HEK293 (cell line): ENCODE measurements around the gene BRWD1.

Experiments used
- CTCF ChIA-PET: fragments of 350-600 bp; formaldehyde crosslinking; extraction: SDS; loops from one replicate; lab custom pipeline; 2021; ENCODE audit warnings: antibody characterized with exemption; lab: Yijun Ruan, JAX
- POLR2A ChIA-PET: fragments of 300-600 bp; formaldehyde crosslinking; extraction: SDS; loops from one replicate; lab custom pipeline; 2020; ENCODE audit warnings: antibody characterized with exemption, inconsistent platforms; lab: Yijun Ruan, JAX
- H3K27ac ChIP-seq: fragments of 200-500 bp; sonication (Bioruptor generic); 2 replicates; pipeline ENCODE4 v1.5.1; 2014; ENCODE audit warnings: low read depth, low read length, control low read depth, inconsistent platforms; ENCODE audit errors: extremely low read depth
- H3K36me3 ChIP-seq, 2 experiments: fragments of 200-500 bp in 1 of 2; sonication (Bioruptor generic) in 1 of 2; 1 replicate in 1 of 2; 2 replicates in 1 of 2; pipeline ENCODE4 v1.5.1; 2014 to 2017; ENCODE audit warnings: inconsistent platforms in 2 of 2, low read length in 2 of 2; ENCODE audit not compliant: control insufficient read depth in 2 of 2, insufficient read depth in 1 of 2
- H3K4me1 ChIP-seq: fragments of 200-500 bp; sonication (Bioruptor generic); 2 replicates; pipeline ENCODE4 v1.5.1; 2014; ENCODE audit warnings: mild to moderate bottlenecking, low read length, inconsistent platforms; ENCODE audit not compliant: control insufficient read depth, insufficient read depth
- H3K4me3 ChIP-seq: 2 replicates; pipeline ENCODE4 v1.5.1; 2011; ENCODE audit warnings: low read depth, mild to moderate bottlenecking, control low read depth, low read length, moderate library complexity
- H3K9me3 ChIP-seq: fragments of 200-500 bp; sonication (Bioruptor generic); 2 replicates; pipeline ENCODE4 v1.5.1; 2014; ENCODE audit warnings: low read depth, low read length, inconsistent platforms; ENCODE audit not compliant: control insufficient read depth, insufficient read depth
- FEZF1 ChIP-seq: fragments of 450-650 bp; formaldehyde crosslinking; IDR thresholded peaks from 2 replicates; pipeline ENCODE4 v1.5.1; 2016; ENCODE audit warnings: missing biosample characterization, missing genetic modification characterization
- GFI1B ChIP-seq: fragments of 450-650 bp; formaldehyde crosslinking; IDR thresholded peaks from 2 replicates; pipeline ENCODE4 v1.5.1; 2016; ENCODE audit warnings: missing biosample characterization, missing genetic modification characterization
- SP2 ChIP-seq: fragments of 450-650 bp; formaldehyde crosslinking; IDR thresholded peaks from 2 replicates; pipeline ENCODE4 v1.5.1; 2016; ENCODE audit warnings: missing biosample characterization, missing genetic modification characterization
- YY1 ChIP-seq: fragments of 450-650 bp; formaldehyde crosslinking; IDR thresholded peaks from 2 replicates; pipeline ENCODE4 v1.5.1; 2018; ENCODE audit warnings: missing biosample characterization, missing genetic modification characterization
- ZBTB17 ChIP-seq: fragments of 450-650 bp; formaldehyde crosslinking; IDR thresholded peaks from 2 replicates; pipeline ENCODE4 v1.5.1; 2016; ENCODE audit warnings: missing biosample characterization, missing genetic modification characterization
- ZBTB8A ChIP-seq: fragments of 450-650 bp; formaldehyde crosslinking; IDR thresholded peaks from 2 replicates; pipeline ENCODE4 v1.5.1; 2016; ENCODE audit warnings: missing biosample characterization, missing genetic modification characterization
- ZIC2 ChIP-seq: fragments of 450-650 bp; formaldehyde crosslinking; IDR thresholded peaks from 2 replicates; pipeline ENCODE4 v1.5.1; 2016; ENCODE audit warnings: missing biosample characterization, missing genetic modification characterization
- ZNF121 ChIP-seq: fragments of 450-650 bp; formaldehyde crosslinking; IDR thresholded peaks from 2 replicates; pipeline ENCODE4 v1.5.1; 2016; ENCODE audit warnings: missing biosample characterization, missing genetic modification characterization
- ZNF146 ChIP-seq: fragments of 450-650 bp; formaldehyde crosslinking; IDR thresholded peaks from 2 replicates; pipeline ENCODE4 v1.5.1; 2016; ENCODE audit warnings: missing biosample characterization, missing genetic modification characterization
- ZNF16 ChIP-seq: fragments of 450-650 bp; formaldehyde crosslinking; IDR thresholded peaks from 2 replicates; pipeline ENCODE4 v1.5.1; 2016; ENCODE audit warnings: low read depth, missing biosample characterization, missing genetic modification characterization
- ZNF202 ChIP-seq: fragments of 450-650 bp; formaldehyde crosslinking; IDR thresholded peaks from 2 replicates; pipeline ENCODE4 v1.5.1; 2016; ENCODE audit warnings: missing biosample characterization, missing genetic modification characterization, borderline replicate concordance
- ZNF335 ChIP-seq: fragments of 450-650 bp; formaldehyde crosslinking; conservative IDR thresholded peaks from 2 replicates; pipeline ENCODE4 v1.5.1; 2016; ENCODE audit warnings: missing biosample characterization, missing genetic modification characterization
- ZNF37A ChIP-seq: fragments of 450-650 bp; IDR thresholded peaks from 2 replicates; pipeline ENCODE4 v1.5.1; 2018; ENCODE audit warnings: missing biosample characterization, missing genetic modification characterization
- ZNF404 ChIP-seq: fragments of 450-650 bp; formaldehyde crosslinking; IDR thresholded peaks from 2 replicates; pipeline ENCODE4 v1.5.1; 2017; ENCODE audit warnings: missing biosample characterization, missing genetic modification characterization
- ZNF629 ChIP-seq: fragments of 450-650 bp; formaldehyde crosslinking; IDR thresholded peaks from 2 replicates; pipeline ENCODE4 v1.5.1; 2017; ENCODE audit warnings: missing biosample characterization, missing genetic modification characterization
- ZNF747 ChIP-seq: fragments of 450-650 bp; formaldehyde crosslinking; IDR thresholded peaks from 2 replicates; pipeline ENCODE4 v1.5.1; 2016; ENCODE audit warnings: missing biosample characterization, missing genetic modification characterization
- ZNF785 ChIP-seq: fragments of 450-650 bp; formaldehyde crosslinking; IDR thresholded peaks from 2 replicates; pipeline ENCODE4 v1.5.1; 2016; ENCODE audit warnings: missing biosample characterization, missing genetic modification characterization
- TF ChIP-seq, protein P1 (sequence below): fragments of 450-650 bp; formaldehyde crosslinking; IDR thresholded peaks from 2 replicates; pipeline ENCODE4 v1.5.1; 2016; ENCODE audit warnings: missing biosample characterization, missing genetic modification characterization
- TF ChIP-seq, protein P2 (sequence below): fragments of 450-650 bp; formaldehyde crosslinking; IDR thresholded peaks from 2 replicates; pipeline ENCODE4 v1.5.1; 2016; ENCODE audit warnings: missing biosample characterization, missing genetic modification characterization, low read depth
- TF ChIP-seq, protein P3 (sequence below): fragments of 450-650 bp; formaldehyde crosslinking; IDR thresholded peaks from 2 replicates; pipeline ENCODE4 v1.5.1; 2016; ENCODE audit warnings: missing biosample characterization, missing genetic modification characterization

The BRWD1 gene

DNA sequence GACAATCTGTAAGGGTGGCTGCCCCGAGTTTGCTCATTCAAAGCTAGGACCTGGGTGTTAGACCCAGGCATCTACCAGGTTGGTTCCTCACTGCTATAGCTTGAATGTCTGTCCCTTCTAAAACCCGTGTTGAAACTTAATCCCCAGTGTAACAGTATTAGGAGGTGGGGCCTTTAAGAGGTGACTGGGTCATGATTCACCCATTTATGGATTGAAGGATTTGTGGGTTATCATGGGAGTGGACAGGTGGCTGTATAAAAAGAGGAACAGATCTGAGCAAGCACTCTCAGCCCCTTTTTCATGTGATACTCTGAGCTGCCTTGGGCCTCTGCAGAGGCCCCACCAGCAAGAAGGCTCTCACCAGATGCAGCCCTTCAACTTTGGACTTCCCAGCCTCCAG is 159.6 kb downstream of the BRWD1 start:
- H3K4me1 ChIP-seq, result no peaks in the 10 kb centered on the region
- POLR2A ChIA-PET, result no interaction called here
- no peaks in the 10 kb centered on the region for H3K9me3 ChIP-seq
- no peak overlapping the region for H3K4me3 ChIP-seq
- no peak for TF ChIP-seq ZNF747 (tag by site-specific recombination)
- TF ChIP-seq, all 188 proteins: peak for 0
- no peak overlapping the region for H3K27ac ChIP-seq
- CTCF ChIA-PET, result interaction anchor here (0.9 kb wide), 1 partner anchor 16 kb away, joined by 7 read pairs; no protein-coding TSS in a partner anchor
- no peaks in the 10 kb centered on the region for H3K36me3 ChIP-seq

DNA sequence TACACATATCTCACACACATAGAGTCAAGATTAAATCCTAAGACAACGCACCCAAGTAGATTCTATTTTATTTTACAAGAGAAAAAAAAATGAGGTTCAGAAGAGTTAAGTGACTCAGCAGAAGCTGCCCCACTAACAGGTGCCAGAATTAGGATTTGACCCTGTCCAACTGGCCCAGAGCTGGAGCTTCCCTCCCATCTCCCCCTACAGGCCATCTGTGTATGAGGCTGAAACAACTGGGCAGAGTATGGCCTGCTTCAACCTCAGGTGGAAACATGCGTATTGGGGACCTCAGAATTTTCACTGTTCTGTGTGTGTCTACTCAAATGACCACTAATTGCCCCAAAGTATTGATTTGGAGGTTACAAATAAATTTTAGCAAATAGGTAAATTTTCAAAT is 160.1 kb downstream of the BRWD1 start:
- Histone ChIP-seq H3K4me3 (no peak overlapping the region), H3K36me3 (no peaks in the 10 kb centered on the region), H3K4me1 (no peaks in the 10 kb centered on the region), H3K9me3 (no peaks in the 10 kb centered on the region), H3K27ac (no peak overlapping the region)
- no peak for TF ChIP-seq ZNF146 (tag by site-specific recombination)
- no peak for TF ChIP-seq YY1 (tag by site-specific recombination)
- TF ChIP-seq ZIC2 (tag by site-specific recombination), result no peak
- no peak for TF ChIP-seq ZNF16 (tag by site-specific recombination)
- CTCF ChIA-PET, result interaction anchor here (0.6 to 1.0 kb wide), 5 partner anchors 13 to 452 kb away, joined by 3 to 7 read pairs (median 4); no protein-coding TSS in a partner anchor
- POLR2A ChIA-PET, result no interaction called here

DNA sequence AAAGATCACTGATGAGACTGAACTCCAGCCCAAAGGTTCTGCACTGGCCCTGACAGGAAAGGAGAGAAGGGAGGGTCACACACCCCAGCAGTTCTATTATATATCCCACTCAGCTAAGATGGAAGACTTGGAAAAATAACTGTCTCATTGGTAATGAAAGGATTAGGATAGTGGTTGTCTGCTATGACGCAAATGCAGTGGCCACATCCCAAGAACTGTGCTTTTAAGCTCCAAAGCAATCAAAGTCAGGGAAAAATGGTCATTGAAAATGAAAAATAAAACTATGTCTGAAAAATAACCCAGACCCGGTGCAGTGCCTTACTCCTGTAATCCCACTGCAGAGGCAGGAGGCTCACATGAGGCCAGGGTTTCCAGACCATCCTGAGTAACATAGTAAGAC is 161.2 kb downstream of the BRWD1 start:
- ChIA-PET CTCF (interaction anchor here (0.7 to 1.0 kb wide), 4 partner anchors 59 to 631 kb away, joined by 3 to 4 read pairs (median 4); no protein-coding TSS in a partner anchor), POLR2A (interaction anchor here (0.6 to 1.0 kb wide), 2 partner anchors 31 to 650 kb away, joined by 3 to 6 read pairs; partner anchors contain the start of gene PSMG1)
- Histone ChIP-seq H3K4me3 (no peak overlapping the region), H3K27ac (no peak overlapping the region), H3K9me3 (no peaks in the 10 kb centered on the region), H3K36me3 (no peaks in the 10 kb centered on the region), H3K4me1 (no peaks in the 10 kb centered on the region)
- TF ChIP-seq FEZF1 (tag by site-specific recombination) (no peak), ZBTB8A (tag by site-specific recombination) (no peak), ZNF747 (tag by site-specific recombination) (no peak), ZNF121 (no peak), YY1 (tag by site-specific recombination) (no peak), ZNF404 (tag by site-specific recombination) (no peak), ZIC2 (tag by site-specific recombination) (no peak)
- TF ChIP-seq, protein P1, sequence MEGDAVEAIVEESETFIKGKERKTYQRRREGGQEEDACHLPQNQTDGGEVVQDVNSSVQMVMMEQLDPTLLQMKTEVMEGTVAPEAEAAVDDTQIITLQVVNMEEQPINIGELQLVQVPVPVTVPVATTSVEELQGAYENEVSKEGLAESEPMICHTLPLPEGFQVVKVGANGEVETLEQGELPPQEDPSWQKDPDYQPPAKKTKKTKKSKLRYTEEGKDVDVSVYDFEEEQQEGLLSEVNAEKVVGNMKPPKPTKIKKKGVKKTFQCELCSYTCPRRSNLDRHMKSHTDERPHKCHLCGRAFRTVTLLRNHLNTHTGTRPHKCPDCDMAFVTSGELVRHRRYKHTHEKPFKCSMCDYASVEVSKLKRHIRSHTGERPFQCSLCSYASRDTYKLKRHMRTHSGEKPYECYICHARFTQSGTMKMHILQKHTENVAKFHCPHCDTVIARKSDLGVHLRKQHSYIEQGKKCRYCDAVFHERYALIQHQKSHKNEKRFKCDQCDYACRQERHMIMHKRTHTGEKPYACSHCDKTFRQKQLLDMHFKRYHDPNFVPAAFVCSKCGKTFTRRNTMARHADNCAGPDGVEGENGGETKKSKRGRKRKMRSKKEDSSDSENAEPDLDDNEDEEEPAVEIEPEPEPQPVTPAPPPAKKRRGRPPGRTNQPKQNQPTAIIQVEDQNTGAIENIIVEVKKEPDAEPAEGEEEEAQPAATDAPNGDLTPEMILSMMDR (tag by site-specific recombination), result no peak

DNA sequence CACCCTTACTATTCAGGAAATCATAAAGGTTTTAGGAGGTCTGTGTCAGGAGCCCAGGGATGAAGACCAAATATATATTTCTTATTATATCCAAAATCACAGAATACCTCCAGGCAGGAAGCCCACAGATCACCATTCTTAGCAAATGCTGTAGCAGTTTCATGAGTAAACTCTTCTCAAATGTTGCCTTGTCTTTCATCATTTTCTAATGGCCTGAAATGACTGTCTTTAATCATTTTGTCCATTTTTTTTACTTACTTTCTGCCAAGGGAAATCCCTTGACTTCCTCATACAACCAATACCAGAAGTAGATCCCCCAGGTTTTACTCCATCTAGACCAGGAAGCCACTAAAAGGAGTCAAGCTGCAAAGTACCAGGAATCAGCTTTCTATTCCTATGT is 162.6 kb downstream of the BRWD1 start:
- Histone ChIP-seq H3K4me3 (no peak overlapping the region), H3K27ac (no peak overlapping the region), H3K4me1 (no peaks in the 10 kb centered on the region), H3K9me3 (no peaks in the 10 kb centered on the region), H3K36me3 (no peaks in the 10 kb centered on the region)
- ChIA-PET CTCF (no interaction called here), POLR2A (no interaction called here)
- TF ChIP-seq GFI1B (tag by site-specific recombination), result no peak
- TF ChIP-seq ZNF629, result no peak
- no peak for TF ChIP-seq ZNF785 (tag by site-specific recombination)
- TF ChIP-seq ZNF335 (tag by site-specific recombination), result no peak
- TF ChIP-seq ZBTB17 (tag by site-specific recombination), result no peak
- no peak for TF ChIP-seq SP2 (tag by site-specific recombination)
- TF ChIP-seq, protein P2, sequence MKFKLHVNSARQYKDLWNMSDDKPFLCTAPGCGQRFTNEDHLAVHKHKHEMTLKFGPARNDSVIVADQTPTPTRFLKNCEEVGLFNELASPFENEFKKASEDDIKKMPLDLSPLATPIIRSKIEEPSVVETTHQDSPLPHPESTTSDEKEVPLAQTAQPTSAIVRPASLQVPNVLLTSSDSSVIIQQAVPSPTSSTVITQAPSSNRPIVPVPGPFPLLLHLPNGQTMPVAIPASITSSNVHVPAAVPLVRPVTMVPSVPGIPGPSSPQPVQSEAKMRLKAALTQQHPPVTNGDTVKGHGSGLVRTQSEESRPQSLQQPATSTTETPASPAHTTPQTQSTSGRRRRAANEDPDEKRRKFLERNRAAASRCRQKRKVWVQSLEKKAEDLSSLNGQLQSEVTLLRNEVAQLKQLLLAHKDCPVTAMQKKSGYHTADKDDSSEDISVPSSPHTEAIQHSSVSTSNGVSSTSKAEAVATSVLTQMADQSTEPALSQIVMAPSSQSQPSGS (tag by site-specific recombination), result no peak
- TF ChIP-seq ZNF37A (tag by site-specific recombination), result no peak
- TF ChIP-seq, protein P3, sequence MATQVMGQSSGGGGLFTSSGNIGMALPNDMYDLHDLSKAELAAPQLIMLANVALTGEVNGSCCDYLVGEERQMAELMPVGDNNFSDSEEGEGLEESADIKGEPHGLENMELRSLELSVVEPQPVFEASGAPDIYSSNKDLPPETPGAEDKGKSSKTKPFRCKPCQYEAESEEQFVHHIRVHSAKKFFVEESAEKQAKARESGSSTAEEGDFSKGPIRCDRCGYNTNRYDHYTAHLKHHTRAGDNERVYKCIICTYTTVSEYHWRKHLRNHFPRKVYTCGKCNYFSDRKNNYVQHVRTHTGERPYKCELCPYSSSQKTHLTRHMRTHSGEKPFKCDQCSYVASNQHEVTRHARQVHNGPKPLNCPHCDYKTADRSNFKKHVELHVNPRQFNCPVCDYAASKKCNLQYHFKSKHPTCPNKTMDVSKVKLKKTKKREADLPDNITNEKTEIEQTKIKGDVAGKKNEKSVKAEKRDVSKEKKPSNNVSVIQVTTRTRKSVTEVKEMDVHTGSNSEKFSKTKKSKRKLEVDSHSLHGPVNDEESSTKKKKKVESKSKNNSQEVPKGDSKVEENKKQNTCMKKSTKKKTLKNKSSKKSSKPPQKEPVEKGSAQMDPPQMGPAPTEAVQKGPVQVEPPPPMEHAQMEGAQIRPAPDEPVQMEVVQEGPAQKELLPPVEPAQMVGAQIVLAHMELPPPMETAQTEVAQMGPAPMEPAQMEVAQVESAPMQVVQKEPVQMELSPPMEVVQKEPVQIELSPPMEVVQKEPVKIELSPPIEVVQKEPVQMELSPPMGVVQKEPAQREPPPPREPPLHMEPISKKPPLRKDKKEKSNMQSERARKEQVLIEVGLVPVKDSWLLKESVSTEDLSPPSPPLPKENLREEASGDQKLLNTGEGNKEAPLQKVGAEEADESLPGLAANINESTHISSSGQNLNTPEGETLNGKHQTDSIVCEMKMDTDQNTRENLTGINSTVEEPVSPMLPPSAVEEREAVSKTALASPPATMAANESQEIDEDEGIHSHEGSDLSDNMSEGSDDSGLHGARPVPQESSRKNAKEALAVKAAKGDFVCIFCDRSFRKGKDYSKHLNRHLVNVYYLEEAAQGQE (tag by site-specific recombination), result no peak
- TF ChIP-seq ZNF202 (tag by site-specific recombination), result no peak
